Suppressor macrophage treated with lipopolysaccharide for 1 hour (primary cell): ENCODE data around the gene MSH4.

Experiments
- DNase-seq, 3 donors: peaks; one replicate each; pipeline ENCODE4 v3.0.0-alpha.2; 2020 to 2022

The MSH4 gene

GRCh38 chr1:75950176-75950575 lies 153.5 kb downstream of the MSH4 start:
- DNase-seq, result no peak

- DNase-seq, result no peak
Observed at GRCh38 chr1:75952016-75952415, 155.3 kb downstream of the MSH4 start.

- no peak for DNase-seq
Observed at GRCh38 chr1:75953461-75953860, 156.8 kb downstream of the MSH4 start.

- DNase-seq, result no peak
Observed at GRCh38 chr1:75954586-75954985, 157.9 kb downstream of the MSH4 start.
